Stimulated activated CD4-positive, alpha-beta T cell treated with anti-CD3 and anti-CD28 coated beads, Interleukin-15, amount 100 ng/mL, for 1 hour (primary cell): Measurements from ENCODE around the gene CHRFAM7A.
A peak's percentile ranks its signal among the peaks of the same experiment; 100 is the strongest.
"Not testable (repeated sequence)": the region's sequence is repeated elsewhere in the genome, so short reads cannot be mapped to it uniquely, and the experiment has no call there.

Experiments
- DNase-seq, 2 donors: peaks; one replicate each; pipeline ENCODE4 v3.0.0-alpha.2; 2020; ENCODE audit warnings: low read depth in 1 of 2, low spot score in 1 of 2

Gene CHRFAM7A

GRCh38 chr15:30392766-30393663, at the start of gene CHRFAM7A:
TSS of gene CHRFAM7A (minus strand) at chr15:30393540. CDS start at chr15:30383351, 10,189 bp downstream.
- not testable (repeated sequence) for DNase-seq

GRCh38 chr15:30438348-30438747, 45.0 kb upstream of the CHRFAM7A start:
- DNase-seq: not testable (repeated sequence)

DNA sequence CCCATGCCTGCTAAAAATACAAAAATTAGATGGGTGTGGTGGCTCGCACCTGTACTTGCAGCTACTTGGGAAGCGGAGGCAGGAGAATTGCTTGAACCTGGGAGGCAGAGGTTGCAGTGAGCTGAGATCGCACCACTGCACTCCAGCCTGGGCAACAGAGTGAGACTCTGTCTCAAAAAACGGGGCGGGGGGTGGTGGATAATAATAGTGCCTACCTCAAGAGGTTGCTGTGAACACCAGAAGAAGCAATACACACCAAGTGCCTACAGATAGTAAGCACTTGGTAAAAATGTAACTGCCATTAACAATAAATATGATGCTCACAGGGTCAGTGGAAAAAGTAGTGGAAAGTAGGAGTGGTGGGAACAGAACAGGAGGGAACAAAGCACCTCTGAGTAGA, 42.5 kb upstream of the CHRFAM7A start:
- DNase-seq: not testable (repeated sequence)

DNA sequence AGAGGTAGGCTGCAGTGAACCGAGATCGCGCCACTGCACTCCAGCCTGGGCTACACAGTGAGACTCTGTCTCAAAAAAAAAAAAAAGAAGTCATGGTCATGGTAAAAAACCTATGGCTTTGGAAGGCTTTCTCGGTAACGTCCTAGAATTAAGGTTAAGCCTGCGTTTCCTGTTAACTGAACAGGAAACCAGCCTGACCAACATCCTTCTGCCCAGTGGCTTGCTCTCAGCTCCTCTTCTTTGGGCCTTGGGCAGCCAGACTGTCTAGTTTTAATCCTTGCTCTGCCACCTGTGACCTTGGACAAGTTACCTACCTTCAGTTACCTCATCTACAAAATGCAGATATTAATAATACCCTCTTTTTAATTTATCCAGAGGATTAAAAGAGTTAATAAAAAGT, 27.4 kb upstream of the CHRFAM7A start:
- DNase-seq: not testable (repeated sequence)

DNA sequence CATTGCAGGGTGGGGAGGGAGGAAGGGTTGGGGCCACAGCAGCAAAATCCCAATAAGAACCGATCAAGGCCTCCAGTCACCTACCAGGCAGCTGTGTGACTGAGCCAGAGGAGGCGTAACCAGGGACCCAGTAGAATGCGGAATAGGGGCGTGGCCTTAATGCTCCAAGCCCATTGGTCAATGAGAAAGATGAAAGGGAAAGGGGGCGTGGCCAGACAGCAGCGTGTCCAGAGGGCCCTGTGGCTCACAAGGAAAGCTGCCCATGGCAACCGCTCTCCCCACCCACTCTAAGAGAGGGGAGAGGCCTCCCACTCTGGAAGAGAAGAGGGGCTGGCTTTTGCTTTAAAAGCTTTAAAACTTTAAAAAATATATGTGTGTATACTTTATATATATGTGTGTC, 20.8 kb upstream of the CHRFAM7A start, which contains the start of gene GOLGA8R:
GOLGA8R (minus strand) TSS at position 101 of the 400 bp plus-strand sequence; CDS start at position 3, 98 bp downstream.
- not testable (repeated sequence) for DNase-seq

DNA sequence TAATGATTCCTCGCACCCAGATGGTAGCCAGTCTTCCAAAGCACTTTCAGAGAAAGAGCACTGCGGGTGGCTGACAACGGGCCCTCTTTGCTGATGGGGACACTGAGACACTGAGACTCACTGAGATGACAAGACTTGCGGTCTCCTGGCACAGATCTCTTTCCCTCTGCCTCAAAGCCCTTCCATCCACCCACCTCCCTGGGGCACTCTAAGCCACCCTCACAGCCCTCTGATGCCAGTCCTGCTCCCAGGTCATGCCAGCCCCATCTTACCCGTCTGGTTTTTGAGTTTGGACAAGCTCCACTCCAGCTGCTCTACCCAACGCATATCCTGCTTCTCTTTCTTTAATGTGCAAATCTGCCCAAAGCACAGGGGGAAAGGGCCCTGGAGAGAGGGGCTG, 14.3 kb upstream of the CHRFAM7A start:
- DNase-seq: not testable (repeated sequence)

DNA sequence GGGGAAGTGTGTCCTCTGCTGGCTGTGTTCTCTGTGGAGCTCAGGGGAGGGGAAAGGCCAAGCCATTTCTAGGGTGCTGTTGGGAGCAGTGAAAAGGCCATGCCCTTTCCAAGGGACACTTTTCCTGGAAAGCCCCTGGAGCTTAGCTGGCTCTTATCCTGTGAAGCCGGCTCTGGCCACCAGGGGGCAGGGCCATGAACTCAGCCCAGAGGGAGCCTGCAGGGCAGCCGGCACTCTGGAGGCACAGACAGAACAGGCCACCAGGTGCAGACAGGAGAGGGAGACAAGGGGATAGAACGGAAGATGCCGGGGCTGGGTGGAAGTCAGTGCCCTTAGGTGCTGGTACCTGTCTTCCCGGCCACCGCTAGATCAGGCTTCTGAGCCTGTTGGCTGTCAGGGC, 5.6 kb upstream of the CHRFAM7A start:
- peak; percentile 42 to 44 for DNase-seq

- not testable (repeated sequence) for DNase-seq
Observed at GRCh38 chr15:30393664-30393991, 288 bp upstream of the CHRFAM7A start.

GRCh38 chr15:30386318-30386887, 6.9 kb downstream of the CHRFAM7A start:
- DNase-seq: not testable (repeated sequence)

GRCh38 chr15:30377082-30377413, 16.3 kb downstream of the CHRFAM7A start:
- not testable (repeated sequence) for DNase-seq

DNA sequence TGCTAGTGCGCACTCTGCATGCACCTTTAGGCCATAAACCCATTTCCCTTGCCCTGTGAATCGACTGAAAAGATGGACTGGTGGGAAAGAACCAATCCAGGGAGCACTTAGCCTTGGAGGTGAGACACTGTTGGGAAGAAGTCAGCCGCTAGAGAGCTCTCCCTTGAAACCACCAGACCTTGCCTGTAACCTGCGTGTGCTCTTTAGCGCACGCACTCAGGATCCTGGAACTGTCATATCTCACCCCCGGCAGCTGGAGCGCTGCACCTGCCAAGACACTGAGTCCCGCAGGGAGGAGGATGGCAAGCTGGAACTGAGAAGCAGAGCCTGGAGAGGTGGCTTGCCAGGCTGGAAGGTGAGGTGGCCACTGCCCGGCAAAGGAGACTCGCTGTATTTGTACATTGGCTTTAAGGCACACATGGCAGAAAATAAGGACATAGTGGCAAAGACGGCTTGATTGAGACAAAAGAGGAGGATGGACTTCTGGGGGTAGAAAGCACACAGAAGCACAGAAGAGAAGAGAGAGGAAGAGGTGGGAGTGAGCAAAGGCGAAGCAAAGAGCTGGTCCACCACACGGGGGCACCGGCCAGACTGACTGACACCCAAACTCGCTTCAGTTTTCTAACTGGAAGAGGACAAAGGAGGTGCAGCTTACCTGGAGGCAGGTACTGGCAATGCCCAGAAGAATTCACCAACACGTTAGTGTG, 16.8 kb downstream of the CHRFAM7A start:
- not testable (repeated sequence) for DNase-seq

GRCh38 chr15:30375872-30376271, 17.5 kb downstream of the CHRFAM7A start:
- DNase-seq: not testable (repeated sequence)

DNA sequence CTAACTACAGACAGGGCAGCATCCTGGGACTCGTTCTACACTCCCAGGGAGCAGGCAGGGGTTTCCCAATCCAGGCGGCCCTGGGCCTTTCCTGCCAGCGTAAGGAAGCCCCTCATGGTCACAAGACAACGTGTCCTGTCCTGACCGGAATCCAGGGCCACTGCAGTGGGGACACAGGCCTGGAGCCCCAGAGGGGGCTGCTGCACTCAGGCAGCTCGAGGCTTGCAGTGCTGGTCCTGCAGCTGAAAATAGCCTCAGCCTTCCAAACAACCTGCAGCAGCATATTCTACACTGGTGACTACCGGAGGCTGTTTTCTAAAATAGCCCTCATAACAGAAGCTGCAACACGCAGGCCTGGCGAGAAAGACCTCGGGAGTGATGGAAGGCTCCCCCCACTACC, 18.5 kb downstream of the CHRFAM7A start:
- not testable (repeated sequence) for DNase-seq

GRCh38 chr15:30368271-30368670, 25.1 kb downstream of the CHRFAM7A start:
- DNase-seq: not testable (repeated sequence)

DNA sequence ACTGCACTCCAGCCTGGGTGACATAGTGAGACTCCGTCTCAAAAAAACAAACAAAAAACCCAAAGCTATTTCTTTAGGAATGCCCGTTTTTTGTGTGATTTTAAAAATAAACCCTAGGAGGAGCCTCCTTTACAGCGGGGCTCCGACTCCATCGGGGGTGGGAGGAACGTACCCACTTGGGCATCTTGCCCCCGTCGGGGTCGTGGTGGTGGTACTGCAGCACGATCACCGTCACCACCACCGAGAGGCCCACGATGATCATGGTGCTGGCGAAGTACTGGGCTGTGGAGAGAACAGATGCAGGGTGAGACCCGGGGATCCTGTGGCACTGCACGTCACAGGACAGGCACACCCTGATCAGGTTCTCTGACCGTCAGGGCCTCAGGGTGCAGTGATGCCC, 26.1 kb downstream of the CHRFAM7A start:
- DNase-seq: not testable (repeated sequence)

GRCh38 chr15:30361404-30361803, 31.9 kb downstream of the CHRFAM7A start:
- DNase-seq: not testable (repeated sequence)

DNA sequence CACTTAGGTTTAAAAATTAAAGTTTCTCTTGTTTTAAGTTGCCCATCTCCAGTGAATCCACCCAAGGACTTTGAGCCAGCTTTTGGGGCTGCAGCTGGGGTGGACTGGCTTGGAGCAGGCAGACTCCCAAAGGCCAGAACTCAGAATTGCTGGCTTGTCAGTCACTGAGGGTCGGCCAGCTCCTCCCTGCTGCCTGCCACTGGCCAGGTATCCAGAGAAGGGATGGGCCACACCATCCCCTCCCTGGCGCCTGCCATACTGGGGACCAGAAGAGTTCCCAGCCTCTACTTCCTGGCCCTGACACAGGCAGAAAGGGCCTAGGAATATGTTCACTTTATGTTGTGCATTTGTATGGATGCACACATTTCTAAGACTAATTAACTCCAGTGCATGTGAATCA, 32.4 kb downstream of the CHRFAM7A start:
- not testable (repeated sequence) for DNase-seq

- DNase-seq: not testable (repeated sequence)
Observed at GRCh38 chr15:30355043-30355442, 38.3 kb downstream of the CHRFAM7A start.

DNA sequence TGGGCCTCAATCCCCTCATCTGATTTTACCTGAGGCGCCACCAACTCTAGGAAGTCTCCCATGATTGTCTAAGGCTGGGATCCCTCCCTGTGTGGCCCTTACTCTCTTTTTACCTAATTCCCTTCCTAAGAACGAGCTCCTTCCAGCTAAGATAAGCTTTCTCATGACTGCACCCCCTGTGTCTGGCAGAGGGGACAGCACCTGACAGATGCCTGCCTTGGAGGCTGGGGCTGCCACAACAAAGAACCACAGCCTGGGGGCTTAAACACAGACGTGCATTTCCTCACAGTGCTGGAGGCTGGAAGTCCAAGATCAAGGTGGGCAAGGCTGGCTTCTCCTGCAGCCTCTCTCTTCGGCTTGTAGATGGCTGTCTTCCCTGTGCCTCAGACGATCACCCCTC, 43.5 kb downstream of the CHRFAM7A start:
- DNase-seq: not testable (repeated sequence)

GRCh38 chr15:30336584-30336983, 56.8 kb downstream of the CHRFAM7A start:
- DNase-seq: not testable (repeated sequence)

- not testable (repeated sequence) for DNase-seq
Observed at GRCh38 chr15:30334152-30334551, 59.2 kb downstream of the CHRFAM7A start.

DNA sequence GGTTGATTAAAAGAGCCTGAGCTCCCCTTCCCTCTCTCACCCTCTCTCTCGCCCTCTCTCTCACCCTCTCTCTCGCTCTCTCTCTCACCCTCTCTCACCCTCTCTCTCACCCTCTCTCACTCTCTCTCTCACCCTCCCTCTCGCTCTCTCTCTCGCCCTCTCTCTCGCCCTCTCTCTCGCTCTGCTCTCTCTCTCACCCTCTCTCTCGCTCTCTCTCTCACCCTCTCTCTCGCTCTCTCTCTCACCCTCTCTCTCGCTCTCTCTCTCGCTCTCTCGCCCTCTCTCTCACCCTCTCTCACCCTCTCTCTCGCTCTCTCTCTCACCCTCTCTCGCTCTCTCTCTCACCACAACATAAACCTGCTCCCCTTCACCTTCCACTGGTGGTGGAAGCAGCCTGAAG, 67.2 kb downstream of the CHRFAM7A start:
- DNase-seq: not testable (repeated sequence)
